Neural cell (in vitro differentiated cells): ENCODE measurements around the gene CLEC3A. TPM values are rescaled to one million over a fixed set of nuclear protein-coding genes. Genes with fewer than 3 reads are reported as not detected.

Source experiments
- H2AFZ ChIP-seq: fragments of 200-600, 300-800 bp; sonication (generic), shearing (Covaris generic); 2 replicates; pipeline ENCODE4 v1.6.0; 2014; ENCODE audit warnings: low read depth, mild to moderate bottlenecking, antibody characterized with exemption, low read length, moderate library complexity
- H3F3A ChIP-seq: fragments of 200-600 bp; shearing (Covaris generic); 2 replicates; pipeline ENCODE4 v1.6.1; 2016; ENCODE audit warnings: mild to moderate bottlenecking, moderate library complexity, mixed read lengths, antibody characterized with exemption, low read length; ENCODE audit not compliant: insufficient read depth, poor library complexity, severe bottlenecking
- H3K27ac ChIP-seq: fragments of 200-600, 300-800 bp; sonication (generic), shearing (Covaris generic); 2 replicates; pipeline ENCODE4 v1.5.1; 2014; ENCODE audit warnings: mild to moderate bottlenecking, low read length, moderate library complexity
- H3K27me3 ChIP-seq: fragments of 300-800, 200-600 bp; sonication (generic), shearing (Covaris generic); 2 replicates; pipeline ENCODE4 v1.6.0; 2014; ENCODE audit warnings: mild to moderate bottlenecking, low read depth, low read length, moderate library complexity; ENCODE audit not compliant: insufficient read depth
- H3K36me3 ChIP-seq: fragments of 300-800, 200-600 bp; sonication (generic), shearing (Covaris generic); 2 replicates; pipeline ENCODE4 v1.5.1; 2014; ENCODE audit warnings: mild to moderate bottlenecking, antibody characterized with exemption, low read length, moderate library complexity; ENCODE audit not compliant: insufficient read depth
- H3K4me2 ChIP-seq: fragments of 300-800, 200-600 bp; sonication (generic), shearing (Covaris generic); 2 replicates; pipeline ENCODE4 v1.6.0; 2014; ENCODE audit warnings: mild to moderate bottlenecking, low read length
- H3K4me3 ChIP-seq: fragments of 300-800, 200-600 bp; sonication (generic), shearing (Covaris generic); 2 replicates; pipeline ENCODE4 v1.5.1; 2014; ENCODE audit warnings: mild to moderate bottlenecking, low read length, moderate library complexity
- H3K79me2 ChIP-seq: fragments of 200-600 bp; shearing (Covaris generic); replicated peaks from 2 replicates; pipeline ENCODE4 v1.6.0; 2014; ENCODE audit warnings: mild to moderate bottlenecking, low read length, moderate library complexity; ENCODE audit not compliant: insufficient read depth
- H3K9ac ChIP-seq: fragments of 300-800, 200-600 bp; sonication (generic), shearing (Covaris generic); 2 replicates; pipeline ENCODE4 v1.6.1; 2016; ENCODE audit warnings: mild to moderate bottlenecking, low read length, mixed read lengths
- H3K9me2 ChIP-seq: fragments of 200-600 bp; shearing (Covaris generic); 2 replicates; pipeline ENCODE4 v1.6.1; 2016; ENCODE audit warnings: mild to moderate bottlenecking, low read length, mixed read lengths; ENCODE audit not compliant: insufficient read depth
- H3K9me3 ChIP-seq: fragments of 200-600, 300-800 bp; sonication (generic), shearing (Covaris generic); 2 replicates; pipeline ENCODE4 v1.6.1; 2016; ENCODE audit warnings: mild to moderate bottlenecking, mixed run types, low read length, moderate library complexity, mixed read lengths
- H4K20me1 ChIP-seq: fragments of 200-600 bp; shearing (Covaris generic); 2 replicates; pipeline ENCODE4 v1.6.1; 2016; ENCODE audit warnings: mild to moderate bottlenecking, mixed run types; ENCODE audit not compliant: insufficient read depth
- EP300 ChIP-seq: fragments of 450-650 bp; conservative IDR thresholded peaks from 2 replicates; pipeline ENCODE4 v1.6.1; 2014; ENCODE audit warnings: antibody characterized with exemption, mild to moderate bottlenecking, moderate library complexity; ENCODE audit not compliant: poor library complexity, severe bottlenecking
- EZH2 ChIP-seq: fragments of 200-600, 300-800 bp; shearing (Covaris generic), sonication (generic); IDR thresholded peaks from 2 replicates; pipeline ENCODE4 v1.6.1; 2014; ENCODE audit warnings: antibody characterized with exemption, low read length, borderline replicate concordance, mild to moderate bottlenecking; ENCODE audit not compliant: insufficient read depth, poor library complexity, severe bottlenecking
- MXI1 ChIP-seq: fragments of 450-650 bp; conservative IDR thresholded peaks from 2 replicates; pipeline ENCODE4 v1.6.1; 2014; ENCODE audit warnings: antibody characterized with exemption, mild to moderate bottlenecking; ENCODE audit not compliant: poor library complexity, severe bottlenecking
- POLR2AphosphoS5 ChIP-seq: IDR thresholded peaks from 2 replicates; pipeline ENCODE4 v1.6.1; 2012
- RAD21 ChIP-seq: fragments of 450-650 bp; conservative IDR thresholded peaks from 2 replicates; pipeline ENCODE4 v1.6.1; 2014; ENCODE audit warnings: antibody characterized with exemption, mild to moderate bottlenecking, moderate library complexity
- SMC3 ChIP-seq: fragments of 450-650 bp; conservative IDR thresholded peaks from 2 replicates; pipeline ENCODE4 v1.6.1; 2014; ENCODE audit warnings: antibody characterized with exemption, mild to moderate bottlenecking, moderate library complexity; ENCODE audit not compliant: poor library complexity
- TAF1 ChIP-seq: IDR thresholded peaks from 2 replicates; pipeline ENCODE4 v1.6.1; 2012; ENCODE audit warnings: low read depth
- polyA plus RNA-seq: library from polyadenylated mRNA; depleted of rRNA; stranded (reverse); fragments of >200 nt; gene quantifications from 2 replicates; pipeline ENCODE4 v1.2.3, GENCODE V29; 2014
- TF ChIP-seq, protein P1 (sequence below): fragments of 450-650 bp; IDR thresholded peaks from 2 replicates; pipeline ENCODE4 v1.5.1; 2014; ENCODE audit warnings: antibody characterized with exemption, mild to moderate bottlenecking, moderate library complexity; ENCODE audit not compliant: poor library complexity, severe bottlenecking
- TF ChIP-seq, protein P2 (sequence below): IDR thresholded peaks from 2 replicates; pipeline ENCODE4 v1.6.1; 2012; ENCODE audit warnings: borderline replicate concordance

CLEC3A gene
- polyA plus RNA-seq, 1 donor from 2014 or later, result not detected

DNA sequence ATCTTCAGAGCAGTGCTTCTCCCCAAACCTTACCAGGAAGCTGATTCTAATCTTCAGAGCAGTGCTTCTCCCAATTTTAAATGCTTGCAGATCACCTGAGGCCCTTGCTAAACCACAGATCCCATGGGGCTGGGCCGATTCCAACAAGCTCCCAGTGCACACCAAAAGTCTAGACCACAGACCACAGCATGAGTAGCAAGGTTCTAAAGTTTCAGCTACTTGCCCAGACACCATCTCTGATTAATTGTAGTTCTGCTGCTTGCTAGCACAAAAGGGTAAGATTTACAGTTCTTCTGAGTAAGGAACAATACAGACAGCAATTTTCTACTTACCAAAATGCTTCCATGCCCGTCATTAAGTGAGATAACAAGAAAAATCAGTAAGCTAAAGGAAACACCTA, 12.2 kb downstream of the CLEC3A start:
- H3K9me3 ChIP-seq, result no peaks in the 10 kb centered on the region
- no peaks in the 10 kb centered on the region for H3K27me3 ChIP-seq
- no peak overlapping the region for H3K27ac ChIP-seq
- H3K9ac ChIP-seq, result no peak overlapping the region
- no peaks in the 10 kb centered on the region for H3K9me2 ChIP-seq
- H3K4me3 ChIP-seq, result no peak overlapping the region
- H4K20me1 ChIP-seq, result no peaks in the 10 kb centered on the region
- H3K36me3 ChIP-seq, result no peaks in the 10 kb centered on the region
- no peak for TF ChIP-seq EZH2
- no peak for TF ChIP-seq TAF1
- no peak for TF ChIP-seq RAD21
- TF ChIP-seq MXI1, result no peak
- no peak for TF ChIP-seq EP300
- TF ChIP-seq, protein P1, sequence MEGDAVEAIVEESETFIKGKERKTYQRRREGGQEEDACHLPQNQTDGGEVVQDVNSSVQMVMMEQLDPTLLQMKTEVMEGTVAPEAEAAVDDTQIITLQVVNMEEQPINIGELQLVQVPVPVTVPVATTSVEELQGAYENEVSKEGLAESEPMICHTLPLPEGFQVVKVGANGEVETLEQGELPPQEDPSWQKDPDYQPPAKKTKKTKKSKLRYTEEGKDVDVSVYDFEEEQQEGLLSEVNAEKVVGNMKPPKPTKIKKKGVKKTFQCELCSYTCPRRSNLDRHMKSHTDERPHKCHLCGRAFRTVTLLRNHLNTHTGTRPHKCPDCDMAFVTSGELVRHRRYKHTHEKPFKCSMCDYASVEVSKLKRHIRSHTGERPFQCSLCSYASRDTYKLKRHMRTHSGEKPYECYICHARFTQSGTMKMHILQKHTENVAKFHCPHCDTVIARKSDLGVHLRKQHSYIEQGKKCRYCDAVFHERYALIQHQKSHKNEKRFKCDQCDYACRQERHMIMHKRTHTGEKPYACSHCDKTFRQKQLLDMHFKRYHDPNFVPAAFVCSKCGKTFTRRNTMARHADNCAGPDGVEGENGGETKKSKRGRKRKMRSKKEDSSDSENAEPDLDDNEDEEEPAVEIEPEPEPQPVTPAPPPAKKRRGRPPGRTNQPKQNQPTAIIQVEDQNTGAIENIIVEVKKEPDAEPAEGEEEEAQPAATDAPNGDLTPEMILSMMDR, result no peak
- no peak for TF ChIP-seq POLR2AphosphoS5
- TF ChIP-seq SMC3, result no peak
- TF ChIP-seq, protein P2, sequence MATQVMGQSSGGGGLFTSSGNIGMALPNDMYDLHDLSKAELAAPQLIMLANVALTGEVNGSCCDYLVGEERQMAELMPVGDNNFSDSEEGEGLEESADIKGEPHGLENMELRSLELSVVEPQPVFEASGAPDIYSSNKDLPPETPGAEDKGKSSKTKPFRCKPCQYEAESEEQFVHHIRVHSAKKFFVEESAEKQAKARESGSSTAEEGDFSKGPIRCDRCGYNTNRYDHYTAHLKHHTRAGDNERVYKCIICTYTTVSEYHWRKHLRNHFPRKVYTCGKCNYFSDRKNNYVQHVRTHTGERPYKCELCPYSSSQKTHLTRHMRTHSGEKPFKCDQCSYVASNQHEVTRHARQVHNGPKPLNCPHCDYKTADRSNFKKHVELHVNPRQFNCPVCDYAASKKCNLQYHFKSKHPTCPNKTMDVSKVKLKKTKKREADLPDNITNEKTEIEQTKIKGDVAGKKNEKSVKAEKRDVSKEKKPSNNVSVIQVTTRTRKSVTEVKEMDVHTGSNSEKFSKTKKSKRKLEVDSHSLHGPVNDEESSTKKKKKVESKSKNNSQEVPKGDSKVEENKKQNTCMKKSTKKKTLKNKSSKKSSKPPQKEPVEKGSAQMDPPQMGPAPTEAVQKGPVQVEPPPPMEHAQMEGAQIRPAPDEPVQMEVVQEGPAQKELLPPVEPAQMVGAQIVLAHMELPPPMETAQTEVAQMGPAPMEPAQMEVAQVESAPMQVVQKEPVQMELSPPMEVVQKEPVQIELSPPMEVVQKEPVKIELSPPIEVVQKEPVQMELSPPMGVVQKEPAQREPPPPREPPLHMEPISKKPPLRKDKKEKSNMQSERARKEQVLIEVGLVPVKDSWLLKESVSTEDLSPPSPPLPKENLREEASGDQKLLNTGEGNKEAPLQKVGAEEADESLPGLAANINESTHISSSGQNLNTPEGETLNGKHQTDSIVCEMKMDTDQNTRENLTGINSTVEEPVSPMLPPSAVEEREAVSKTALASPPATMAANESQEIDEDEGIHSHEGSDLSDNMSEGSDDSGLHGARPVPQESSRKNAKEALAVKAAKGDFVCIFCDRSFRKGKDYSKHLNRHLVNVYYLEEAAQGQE, result no peak
- H3K4me2 ChIP-seq, result no peak overlapping the region
- H3K79me2 ChIP-seq, result no peaks in the 10 kb centered on the region
- no peak overlapping the region for H2AFZ ChIP-seq
- no peaks in the 10 kb centered on the region for H3F3A ChIP-seq

GRCh38 chr16:78035012-78035411, 12.7 kb downstream of the CLEC3A start:
- Histone ChIP-seq H4K20me1 (no peaks in the 10 kb centered on the region), H3K36me3 (no peaks in the 10 kb centered on the region), H3K27ac (no peak overlapping the region), H3K9ac (no peak overlapping the region), H3K9me3 (no peaks in the 10 kb centered on the region), H3F3A (no peaks in the 10 kb centered on the region), H2AFZ (no peak overlapping the region), H3K4me2 (no peak overlapping the region), H3K9me2 (no peaks in the 10 kb centered on the region), H3K27me3 (no peaks in the 10 kb centered on the region), H3K79me2 (no peaks in the 10 kb centered on the region), H3K4me3 (no peak overlapping the region)
- TF ChIP-seq EP300 (no peak), POLR2AphosphoS5 (no peak), RAD21 (no peak), TAF1 (no peak), SMC3 (no peak), MXI1 (no peak), EZH2 (no peak)
- TF ChIP-seq, protein P1, result no peak
- TF ChIP-seq, protein P2, result no peak
